ENCODE results near the gene RPS19BP1. TPM values are rescaled to one million over a fixed set of nuclear protein-coding genes. Genes with fewer than 3 reads are reported as not detected.

Gene RPS19BP1
- total RNA-seq (2022; extraction: Qiagen RNA extraction; ENCODE audit: low read depth), result 82.1 to 117 TPM (median 101 TPM) in 5 replicates

GRCh38 chr22:39532215-39533073, at the start of gene RPS19BP1:
Gene RPS19BP1 (minus strand): TSS chr22:39532748. CDS start chr22:39532738, 10 bp downstream.

GRCh38 chr22:39570665-39571064, 38.1 kb upstream of the RPS19BP1 start, which contains the start of gene CACNA1I:
Gene CACNA1I (plus strand): TSS chr22:39570753. CDS start chr22:39570753, 0 bp downstream.

GRCh38 chr22:39520226-39521105, 12.1 kb downstream of the RPS19BP1 start, which contains the start of gene ATF4:
Gene ATF4 (plus strand): TSS chr22:39520562. CDS start chr22:39521446, 884 bp downstream.

GRCh38 chr22:39502109-39502788, 30.3 kb downstream of the RPS19BP1 start, which contains the start of gene MIEF1:
Gene MIEF1 (plus strand): TSS chr22:39502290. CDS start chr22:39511295, 9,005 bp downstream.

Other genes with a start within 250 kb of the RPS19BP1 start
- gene RPL3, start 213.1 kb downstream of the RPS19BP1 start, total RNA-seq (2022; extraction: Qiagen RNA extraction; ENCODE audit: low read depth), result 1,719 to 2,411 TPM (median 1,785 TPM) in 5 replicates
- gene SYNGR1, start 182.8 kb downstream of the RPS19BP1 start, total RNA-seq (2022; extraction: Qiagen RNA extraction; ENCODE audit: low read depth), result 10.3 to 16.4 TPM (median 13.6 TPM) in 5 replicates
- gene TAB1, start 133.0 kb downstream of the RPS19BP1 start, total RNA-seq (2022; extraction: Qiagen RNA extraction; ENCODE audit: low read depth), result 6.6 to 11.6 TPM (median 10.7 TPM) in 5 replicates
- 0.54 to 1.1 TPM (median 0.81 TPM) in 5 replicates for gene MGAT3, start 75.7 kb downstream of the RPS19BP1 start, total RNA-seq (2022; extraction: Qiagen RNA extraction; ENCODE audit: low read depth)
- gene MIEF1, start 30.5 kb downstream of the RPS19BP1 start, total RNA-seq (2022; extraction: Qiagen RNA extraction; ENCODE audit: low read depth), result 23.3 to 27.7 TPM (median 25.6 TPM) in 5 replicates
- gene ATF4, start 12.2 kb downstream of the RPS19BP1 start, total RNA-seq (2022; extraction: Qiagen RNA extraction; ENCODE audit: low read depth), result 303 to 397 TPM (median 359 TPM) in 5 replicates
- gene CACNA1I, start 38.0 kb upstream of the RPS19BP1 start, total RNA-seq (2022; extraction: Qiagen RNA extraction; ENCODE audit: low read depth), result 0.03 to 0.08 TPM (median 0.06 TPM) in 5 replicates